HepG2 (cell line): ENCODE measurements around the gene CLCA1. TPM values are rescaled to one million over a fixed set of nuclear protein-coding genes. Genes with fewer than 3 reads are reported as not detected.

Experiments
- ATAC-seq: fragments of 200-7000 bp; cut with Tn5 transposase; 3 replicates; pipeline ENCODE4 v1.9.1; 2020; ENCODE audit warnings: mild to moderate bottlenecking, moderate library complexity
- BruUV-seq: library from RNA; stranded (reverse); fragments of 400-500 nt; replicated peaks from 2 replicates; lab custom pipeline; 2021; lab: Mats Ljungman, UMichigan
- CTCF ChIA-PET: fragments of 300-600 bp; formaldehyde crosslinking; extraction: SDS; loops from one replicate; lab custom pipeline; 2021; ENCODE audit warnings: low total read pairs, inconsistent platforms, low intra/inter-chr PET ratio; lab: Yijun Ruan, JAX
- POLR2A ChIA-PET: fragments of 350-600 bp; sonication (Branson Sonifier 250); formaldehyde crosslinking; loops from one replicate; lab custom pipeline; 2020; ENCODE audit warnings: antibody characterized with exemption, inconsistent platforms; lab: Yijun Ruan, JAX
- DNase-seq: peaks from one replicate; pipeline ENCODE4 v3.0.0-alpha.2; 2015; ENCODE audit warnings: low spot score
- FAIRE-seq: peaks from 3 replicates; lab custom pipeline; 2011; peaks lifted over from hg19 to GRCh38; lab: Jason Lieb, UNC
- H2AFZ ChIP-seq: one replicate; pipeline ENCODE4 v1.6.1; 2011; ENCODE audit warnings: low read length, inconsistent platforms
- H3K27ac ChIP-seq: fragments of 300-600 bp; 3 replicates; pipeline ENCODE4 v1.8.0; 2011; ENCODE audit warnings: mixed run types, mild to moderate bottlenecking, mixed read lengths, low read length, inconsistent platforms; ENCODE audit not compliant: insufficient read depth; ENCODE audit errors: extremely low read length
- H3K27me3 ChIP-seq, 2 experiments: fragments of 200-600 bp in 1 of 2; 2 replicates in 1 of 2; 3 replicates in 1 of 2; pipeline versions ENCODE4 v1.6.0 to v1.8.0; 2011; ENCODE audit warnings: low read length in 2 of 2, mild to moderate bottlenecking in 2 of 2, moderate library complexity in 2 of 2, inconsistent platforms in 1 of 2; ENCODE audit not compliant: insufficient read depth in 2 of 2, control insufficient read depth in 1 of 2
- H3K36me3 ChIP-seq, 2 experiments: fragments of 200-600 bp in 1 of 2; replicated peaks in 1 of 2; 2 replicates in 1 of 2; 3 replicates in 1 of 2; pipeline versions ENCODE4 v1.5.1 to v1.8.0; 2011; ENCODE audit warnings: low read length in 2 of 2, inconsistent platforms in 1 of 2; ENCODE audit not compliant: insufficient read depth in 2 of 2, control insufficient read depth in 1 of 2
- H3K4me1 ChIP-seq: 2 replicates; pipeline ENCODE4 v1.5.1; 2012; ENCODE audit warnings: low read length, inconsistent platforms; ENCODE audit not compliant: insufficient read depth
- H3K4me2 ChIP-seq: 2 replicates; pipeline ENCODE4 v1.6.0; 2011; ENCODE audit warnings: low read depth, low read length, inconsistent platforms
- H3K4me3 ChIP-seq, 3 experiments: fragments of 200-600 bp in 1 of 3; sonication (generic), shearing (Covaris generic) in 1 of 3; replicated peaks in 1 of 3; 2 replicates each; pipeline ENCODE4 v1.5.1; 2011 to 2016; ENCODE audit warnings: low read length in 3 of 3, inconsistent platforms in 2 of 3, low read depth in 2 of 3, mild to moderate bottlenecking in 2 of 3, control low read depth in 1 of 3, mixed read lengths in 1 of 3; ENCODE audit not compliant: insufficient read depth in 1 of 3
- H3K79me2 ChIP-seq: one replicate; pipeline ENCODE4 v1.6.1; 2011; ENCODE audit warnings: low read length, inconsistent platforms; ENCODE audit not compliant: insufficient read depth
- H3K9ac ChIP-seq: 2 replicates; pipeline ENCODE4 v1.6.0; 2011; ENCODE audit warnings: mild to moderate bottlenecking, low read depth, low read length, inconsistent platforms; ENCODE audit not compliant: insufficient read depth
- H3K9me3 ChIP-seq: 2 replicates; pipeline ENCODE4 v1.5.1; 2012; ENCODE audit warnings: mild to moderate bottlenecking, low read length
- H4K20me1 ChIP-seq: 2 replicates; pipeline ENCODE4 v1.6.0; 2011; ENCODE audit warnings: inconsistent platforms, mild to moderate bottlenecking, low read length, moderate library complexity; ENCODE audit not compliant: insufficient read depth
- ATF7-NPFF ChIP-seq: sonication (generic); formaldehyde crosslinking; IDR thresholded peaks from 2 replicates; pipeline ENCODE4 v1.8.1; 2023; ENCODE audit warnings: mild to moderate bottlenecking, low read depth, missing genetic modification reagents, moderate library complexity
- CC2D1A ChIP-seq: sonication (generic); formaldehyde crosslinking; IDR thresholded peaks from 2 replicates; pipeline ENCODE4 v1.8.1; 2023; ENCODE audit warnings: mild to moderate bottlenecking, missing genetic modification reagents
- CCAR2 ChIP-seq: fragments of 200-400 bp; formaldehyde crosslinking; optimal IDR thresholded peaks from 2 replicates; pipeline ENCODE3; 2018; ENCODE audit warnings: low read depth, mild to moderate bottlenecking, low read length, moderate library complexity
- CEBPZ ChIP-seq: IDR thresholded peaks from 2 replicates; pipeline ENCODE4 v1.6.1; 2012; ENCODE audit warnings: low read length, improper control_type of control experiment
- DMTF1 ChIP-seq: sonication (generic); formaldehyde crosslinking; IDR thresholded peaks from 2 replicates; pipeline ENCODE4 v1.4.0; 2020; ENCODE audit warnings: mild to moderate bottlenecking, missing genetic modification reagents
- MTF2 ChIP-seq: sonication (generic); formaldehyde crosslinking; IDR thresholded peaks from 2 replicates; pipeline ENCODE4 v1.5.0; 2020; ENCODE audit warnings: missing genetic modification reagents, borderline replicate concordance
- PAWR ChIP-seq: sonication (generic); formaldehyde crosslinking; IDR thresholded peaks from 2 replicates; pipeline ENCODE4 v1.4.0; 2020; ENCODE audit warnings: missing genetic modification reagents, mild to moderate bottlenecking, borderline replicate concordance
- RARG ChIP-seq: sonication (generic); formaldehyde crosslinking; IDR thresholded peaks from 2 replicates; pipeline ENCODE4 v1.4.0; 2020; ENCODE audit warnings: low read depth, mild to moderate bottlenecking, missing genetic modification reagents
- SATB2 ChIP-seq: sonication (generic); formaldehyde crosslinking; IDR thresholded peaks from 2 replicates; pipeline ENCODE4 v1.5.0; 2020; ENCODE audit warnings: missing genetic modification reagents
- ZNF704 ChIP-seq: sonication (generic); formaldehyde crosslinking; IDR thresholded peaks from 2 replicates; pipeline ENCODE4 v1.8.1; 2023; ENCODE audit warnings: mild to moderate bottlenecking, inconsistent platforms, moderate library complexity, missing genetic modification reagents, borderline replicate concordance
- ZNF780A ChIP-seq: sonication (generic); formaldehyde crosslinking; IDR thresholded peaks from 2 replicates; pipeline ENCODE4 v1.8.0; 2022; ENCODE audit warnings: mild to moderate bottlenecking, missing genetic modification reagents, moderate library complexity
- WGBS: methylation state at CpG from one replicate; pipeline ENCODE4 v1.1.6; 2017; ENCODE audit warnings: low lambda C conversion rate; 5-methylcytosine and 5-hydroxymethylcytosine counted together
- in situ Hi-C: cut with HindIII; loops from 2 replicates; pipeline ENCODE4 v1.10.0; 2017; ENCODE audit warnings: low pct_unique_long_range_greater_than_20kb; ENCODE audit not compliant: extremely low pct_ligation_motif_present
- intact Hi-C: fragments of 100-400 bp; cut with micrococcal nuclease; formaldehyde crosslinking; loops from one replicate; pipeline ENCODE4 v1.10.0; 2022; ENCODE audit not compliant: unreplicated experiment
- polyA plus RNA-seq, 8 experiments: library from polyadenylated mRNA; depleted of rRNA in 3 of 8; stranded (reverse) in 7 of 8; unstranded in 1 of 8; fragments of >200 nt; fragmentation: Illumina TruSeq in 4 of 8; extraction: Trizol in 4 of 8; gene quantifications; 2 replicates each; pipeline versions ENCODE4 v1.2.1 to v1.2.3, GENCODE V29; 2011 to 2016; ENCODE audit warnings: low read depth in 4 of 8, missing spikeins in 1 of 8, mixed read lengths in 1 of 8; ENCODE audit not compliant: insufficient read depth in 1 of 8
- total RNA-seq, 5 experiments: library from RNA; depleted of rRNA; stranded (reverse); fragments of >200 nt; fragmentation: Illumina TruSeq; extraction: Trizol; gene quantifications; 2 replicates each; pipeline ENCODE4 v1.2.3, GENCODE V29; 2016; ENCODE audit warnings: low read depth in 1 of 5

The CLCA1 gene
- total and polyA plus RNA-seq, 2 of the 13 experiments (the other 11 are each of a cell fraction or from before 2014, with no cell fraction given), result not detected

- Histone ChIP-seq H3K27ac (no peak overlapping the region), H3K4me3 (no peak overlapping the region), H4K20me1 (no peaks in the 10 kb centered on the region), H3K27me3 (0 out of 5 replicates have a peak, but pooled peaks cover 0 to 6% of the 10 kb centered on the region in 2 experiments), H3K36me3 (no peaks in the 10 kb centered on the region), H3K4me2 (no peak overlapping the region), H3K4me1 (no peaks in the 10 kb centered on the region), H3K79me2 (no peaks in the 10 kb centered on the region), H3K9me3 (no peaks in the 10 kb centered on the region), H2AFZ (no peak overlapping the region), H3K9ac (no peak overlapping the region)
- DNase-seq, result no peak
- TF ChIP-seq PAWR (CRISPR knock-in tag) (no peak), CCAR2 (no peak), CC2D1A (CRISPR knock-in tag) (no peak), MTF2 (CRISPR knock-in tag) (no peak)
- POLR2A ChIA-PET, result no interaction called here
- CTCF ChIA-PET, result no interaction called here
- in situ Hi-C loops (no loop called here), intact Hi-C loops (no loop called here)
- no TSS peak for BruUV-seq
- ATAC-seq, result no peak
- 6% methylated on average over 4 of the region's 4 CpGs for WGBS
- no peak for FAIRE-seq
Observed at GRCh38 chr1:86487811-86488141, 19.0 kb downstream of the CLCA1 start.

- Histone ChIP-seq H3K27me3 (peaks cover 0 to 6% of the 10 kb centered on the region in 2 experiments; a peak in 1 of 5 replicates), H3K9me3 (no peaks in the 10 kb centered on the region), H3K36me3 (no peaks in the 10 kb centered on the region), H3K9ac (no peak overlapping the region), H4K20me1 (no peaks in the 10 kb centered on the region), H3K4me3 (no peak overlapping the region), H3K4me1 (no peaks in the 10 kb centered on the region), H2AFZ (no peak overlapping the region), H3K79me2 (no peaks in the 10 kb centered on the region), H3K4me2 (no peak overlapping the region), H3K27ac (no peak overlapping the region)
- ATAC-seq (no peak), FAIRE-seq (no peak), DNase-seq (no peak)
- intact Hi-C loops (no loop called here), in situ Hi-C loops (no loop called here)
- BruUV-seq, result no TSS peak
- WGBS, result 0% methylated on average over 2 of the region's 2 CpGs
- POLR2A ChIA-PET, result no interaction called here
- CTCF ChIA-PET, result no interaction called here
- TF ChIP-seq DMTF1, result no peak
- no peak for TF ChIP-seq ZNF780A (CRISPR knock-in tag)
- TF ChIP-seq SATB2 (CRISPR knock-in tag), result no peak
- no peak for TF ChIP-seq CEBPZ
- TF ChIP-seq ATF7-NPFF (CRISPR knock-in tag), result no peak
- TF ChIP-seq RARG, result no peak
- no peak for TF ChIP-seq ZNF704 (CRISPR knock-in tag)
Observed at GRCh38 chr1:86489242-86489878, 20.6 kb downstream of the CLCA1 start.
